ENCODE results near the gene LYSET. TPM values are rescaled to one million over a fixed set of nuclear protein-coding genes. Genes with fewer than 3 reads are reported as not detected.

Gene LYSET
- total and polyA plus RNA-seq, 9 of the 15 experiments (the other 6 are each of a cell fraction or from before 2014, with no cell fraction given): 7.6 to 36.6 (median 15.9) TPM

- TF ChIP-seq RBM15 (IDR thresholded peaks at IDR 0.05; ENCODE audit: insufficient read depth, low read length): no peak
- TF ChIP-seq ATF2 (CRISPR knock-in tag; IDR thresholded peaks at IDR 0.05): no peak
- TF ChIP-seq FOXK1 (CRISPR knock-in tag; IDR thresholded peaks at IDR 0.05; ENCODE audit: borderline replicate concordance): no peak
Observed at GRCh38 chr14:93228550-93228949, 43.4 kb downstream of the LYSET start (continued).

- Histone ChIP-seq H3K27me3 (ENCODE audit: control insufficient read depth in 2 of 2, insufficient read depth in 2 of 2, low read length in 2 of 2) (0 out of 5 replicates have a peak, but pooled peaks cover 0 to 4% of the 10 kb centered on the region in 2 experiments), H2AFZ (ENCODE audit: low read depth, low read length) (no peak overlapping the region), H3K9me1 (ENCODE audit: control insufficient read depth, insufficient read depth, low read length) (no peaks in the 10 kb centered on the region), H3K9ac (ENCODE audit: insufficient read depth in 1 of 2, low read depth in 2 of 2, low read length in 2 of 2) (no peak overlapping the region), H3K36me3 (ENCODE audit: control insufficient read depth, insufficient read depth, low read length) (peaks cover 25% of the 10 kb centered on the region; the same call in 2 of the 3 replicates), H3K27ac (ENCODE audit: extremely low read depth, low read depth, low read length) (no peak overlapping the region), H3K4me1 (replicated peaks in 1 of 2; ENCODE audit: control insufficient read depth in 2 of 2, insufficient read depth in 2 of 2, low read length in 2 of 2) (peaks cover 0 to 4% of the 10 kb centered on the region in 2 experiments; a peak in 1 of 5 replicates), H3K79me2 (ENCODE audit: control insufficient read depth, insufficient read depth, low read length) (no peaks in the 10 kb centered on the region), H3K4me3 (no peak overlapping the region), H3K9me3 (replicated peaks; ENCODE audit: control insufficient read depth, insufficient read depth, low read depth, low read length) (no peaks in the 10 kb centered on the region), H4K20me1 (replicated peaks; ENCODE audit: control insufficient read depth, insufficient read depth, low read length) (no peaks in the 10 kb centered on the region), H3K4me2 (ENCODE audit: insufficient read depth, low read length) (no peak overlapping the region)
- no peak for FAIRE-seq
- ChIA-PET CTCF (ENCODE audit: low intra/inter-chr PET ratio) (no interaction called here), POLR2A (no interaction called here)
- WGBS (ENCODE audit: insufficient coverage, low coverage, missing lambda C conversion rate): 86% methylated on average over 3 of the region's 16 CpGs
- ATAC-seq: no peak
- DNase-seq (ENCODE audit: extremely low read depth in 1 of 4, low spot score in 3 of 4): no peak
- TF ChIP-seq POLR2AphosphoS5 (IDR thresholded peaks at IDR 0.05; ENCODE audit: control insufficient read depth, insufficient read depth, low read depth, low read length) (no peak), ZBTB7A (IDR thresholded peaks at IDR 0.05; ENCODE audit: borderline replicate concordance, control insufficient read depth, low read depth, low read length) (no peak), TCF7 (IDR thresholded peaks at IDR 0.05; ENCODE audit: borderline replicate concordance) (no peak), POLR2G (IDR thresholded peaks at IDR 0.05; ENCODE audit: low read depth, low read length) (peak; percentile 38; the same call in 1 of the 2 replicates), ZNF3 (CRISPR knock-in tag; IDR thresholded peaks at IDR 0.05) (no peak), USF1 (CRISPR knock-in tag; IDR thresholded peaks at IDR 0.05) (no peak)
- in situ Hi-C loops (cut with MboI): no loop called here
- BruUV-seq (replicated peaks): no TSS peak
- intact Hi-C loops (cut with micrococcal nuclease): loop anchor here (5.0 to 10.0 kb wide), 2 partner anchors 244 to 387 kb away; no protein-coding TSS in a partner anchor
Observed at GRCh38 chr14:93230539-93230938, 45.4 kb downstream of the LYSET start.

Data from K562 (cell line).